ENCODE data around the gene PLCD1. TPM values are rescaled to one million over a fixed set of nuclear protein-coding genes. Genes with fewer than 3 reads are reported as not detected.
"Not testable (repeated sequence)": the region's sequence is repeated elsewhere in the genome, so short reads cannot be mapped to it uniquely, and the experiment has no call there.

Gene PLCD1
- total RNA-seq, 5 donors from 2014 or later (not counting 1 experiment from before 2014, with no cell fraction given): 31.3 to 91.0 (median 75.7) TPM

- 94% methylated on average over 3 of the region's 7 CpGs for WGBS (ENCODE audit: insufficient coverage)
- Mint-ChIP-seq H3K27me3 (peaks cover 6 to 11% of the 10 kb centered on the region in 2 donors), H3K4me1 (peaks cover 31 to 47% (median 32%) of the 10 kb centered on the region in 3 donors), H3K27ac (peak overlapping the region in 1 of 2 donors; percentile 12)
- H3K27ac ChIP-seq (ENCODE audit: low read length); H3K4me3 Mint-ChIP-seq; DNase-seq; CTCF ChIA-PET; H3K9me3 ChIP-seq; H3K4me3 ChIP-seq (ENCODE audit: control insufficient read depth in 1 of 2, extremely low read depth in 1 of 2, low read length in 1 of 2); POLR2A ChIA-PET; H3K9me3 Mint-ChIP-seq; H3K36me3 Mint-ChIP-seq; H3K36me3 ChIP-seq (ENCODE audit: control insufficient read depth in 2 of 2, extremely low read depth in 1 of 2, insufficient read depth in 1 of 2, low read length in 1 of 2); ATAC-seq (replicated peaks in 1 of 4): not testable (repeated sequence)
- H3K4me1 ChIP-seq (ENCODE audit: control insufficient read depth in 1 of 2, extremely low read depth in 1 of 2, insufficient read depth in 2 of 2, low read length in 2 of 2): peaks cover 4 to 49% of the 10 kb centered on the region in 2 experiments
- peaks cover 0 to 22% of the 10 kb centered on the region in 2 experiments for H3K27me3 ChIP-seq (replicated peaks in 1 of 2; ENCODE audit: control insufficient read depth in 2 of 2, extremely low read depth in 1 of 2, insufficient read depth in 2 of 2, low read length in 1 of 2)
These were observed 4.1 kb upstream of the PLCD1 start for GRCh38 chr3:38033586-38033985.

DNA sequence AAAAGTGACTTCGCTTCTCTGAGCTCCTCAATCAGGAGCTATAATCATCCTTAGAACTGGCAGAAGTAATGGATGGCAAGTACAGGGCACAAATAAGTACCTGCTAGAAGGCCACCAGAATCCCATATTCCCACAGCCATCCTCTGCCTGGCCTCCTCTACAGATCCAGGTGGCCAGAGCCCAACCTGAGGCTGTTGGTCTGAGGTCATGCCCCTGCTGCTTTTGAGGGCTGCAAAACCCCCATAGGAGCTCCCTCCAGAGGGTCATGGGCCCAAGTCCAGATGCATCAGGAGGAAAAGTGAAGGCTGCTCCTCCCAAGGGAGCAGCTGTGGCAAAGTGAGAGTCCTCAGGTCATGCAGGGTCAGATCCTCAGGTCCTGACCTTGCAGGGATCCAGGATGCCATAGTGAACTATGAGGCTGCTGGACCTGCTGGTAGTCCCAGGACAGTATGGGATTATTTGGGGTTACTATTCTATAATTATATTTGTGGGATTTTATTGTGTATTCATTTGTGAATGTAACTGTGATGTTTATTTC, 3.0 kb upstream of the PLCD1 start:
- no peak overlapping the region for H3K27ac ChIP-seq (ENCODE audit: low read length)
- H3K4me3 ChIP-seq (ENCODE audit: control insufficient read depth in 1 of 2, extremely low read depth in 1 of 2, low read length in 1 of 2): no peak overlapping the region
- 100% methylated on average over 1 of the region's 1 CpG for WGBS (ENCODE audit: insufficient coverage)
- peaks cover 0 to 39% of the 10 kb centered on the region in 2 experiments for H3K4me1 ChIP-seq (ENCODE audit: control insufficient read depth in 1 of 2, extremely low read depth in 1 of 2, insufficient read depth in 2 of 2, low read length in 2 of 2)
- no peaks in the 10 kb centered on the region for H3K9me3 ChIP-seq
- ATAC-seq (replicated peaks in 1 of 4) (no peak), DNase-seq (no peak)
- POLR2A ChIA-PET: no interaction called here
- H3K36me3 ChIP-seq (ENCODE audit: control insufficient read depth in 2 of 2, extremely low read depth in 1 of 2, insufficient read depth in 1 of 2, low read length in 1 of 2): no peaks in the 10 kb centered on the region
- Mint-ChIP-seq H3K27me3 (peaks cover 6 to 11% of the 10 kb centered on the region in 2 donors), H3K4me1 (peaks cover 29 to 47% (median 31%) of the 10 kb centered on the region in 3 donors), H3K27ac (no peak overlapping the region), H3K4me3 (no peak overlapping the region), H3K9me3 (no peaks in the 10 kb centered on the region), H3K36me3 (no peaks in the 10 kb centered on the region)
- CTCF ChIA-PET: no interaction called here
- H3K27me3 ChIP-seq (replicated peaks in 1 of 2; ENCODE audit: control insufficient read depth in 2 of 2, extremely low read depth in 1 of 2, insufficient read depth in 2 of 2, low read length in 1 of 2): peaks cover 0 to 24% of the 10 kb centered on the region in 2 experiments

- POLR2A ChIA-PET: no interaction called here
- no peaks in the 10 kb centered on the region for H3K9me3 Mint-ChIP-seq
- 61% methylated on average over 2 of the region's 9 CpGs for WGBS (ENCODE audit: insufficient coverage)
- DNase-seq: peak in 13 of 35 experiments; percentile 18 to 58 (median 31)
- no peaks in the 10 kb centered on the region for H3K36me3 Mint-ChIP-seq
- Histone ChIP-seq H3K9me3 (no peaks in the 10 kb centered on the region), H3K4me3 (ENCODE audit: control insufficient read depth in 1 of 2, extremely low read depth in 1 of 2, low read length in 1 of 2) (no peak overlapping the region), H3K4me1 (ENCODE audit: control insufficient read depth in 1 of 2, extremely low read depth in 1 of 2, insufficient read depth in 2 of 2, low read length in 2 of 2) (peaks cover 0 to 33% of the 10 kb centered on the region in 2 experiments), H3K27me3 (replicated peaks in 1 of 2; ENCODE audit: control insufficient read depth in 2 of 2, extremely low read depth in 1 of 2, insufficient read depth in 2 of 2, low read length in 1 of 2) (peaks cover 0 to 24% of the 10 kb centered on the region in 2 experiments), H3K27ac (ENCODE audit: low read length) (no peak overlapping the region), H3K36me3 (ENCODE audit: control insufficient read depth in 2 of 2, extremely low read depth in 1 of 2, insufficient read depth in 1 of 2, low read length in 1 of 2) (no peaks in the 10 kb centered on the region)
- H3K27me3 Mint-ChIP-seq: peaks cover 6 to 11% of the 10 kb centered on the region in 2 donors
- ATAC-seq (replicated peaks in 1 of 4): peak; percentile 70 to 91 (median 84)
- CTCF ChIA-PET: no interaction called here
- H3K4me3 Mint-ChIP-seq: peak overlapping the region; percentile 48 to 82 (median 67)
- H3K27ac Mint-ChIP-seq: peak overlapping the region; percentile 84 to 94
- H3K4me1 Mint-ChIP-seq: peaks cover 29 to 39% (median 29%) of the 10 kb centered on the region in 3 donors
These were observed 1.9 kb upstream of the PLCD1 start for GRCh38 chr3:38031022-38031994.

GRCh38 chr3:38030126-38031021, 932 bp upstream of the PLCD1 start:
- Mint-ChIP-seq H3K4me1 (peaks cover 35 to 44% (median 36%) of the 10 kb centered on the region in 3 donors), H3K9me3 (no peaks in the 10 kb centered on the region), H3K27ac (peak overlapping the region; percentile 84 to 94), H3K27me3 (peaks cover 6 to 11% of the 10 kb centered on the region in 2 donors), H3K36me3 (no peaks in the 10 kb centered on the region), H3K4me3 (peak overlapping the region; percentile 56 to 82 (median 67))
- peak overlapping the region; percentile 47 to 63 for H3K4me3 ChIP-seq (ENCODE audit: control insufficient read depth in 1 of 2, extremely low read depth in 1 of 2, low read length in 1 of 2)
- H3K9me3 ChIP-seq: no peaks in the 10 kb centered on the region
- peak overlapping the region; percentile 47 for H3K27ac ChIP-seq (ENCODE audit: low read length)
- POLR2A ChIA-PET: interaction anchor here in 1 of 2 donors (0.6 to 1.4 kb wide), 2 partner anchors 9 to 469 kb away, joined by 4 to 8 read pairs; partner anchors contain the start of gene DLEC1
- ATAC-seq (replicated peaks in 1 of 4) (no peak), DNase-seq (no peak)
- CTCF ChIA-PET: interaction anchor here (0.6 to 1.6 kb wide), 2 partner anchors 9 to 151 kb away, joined by 3 to 4 read pairs; partner anchors contain the start of gene DLEC1 (in 1 of the 2)
- peaks cover 0 to 42% of the 10 kb centered on the region in 2 experiments for H3K4me1 ChIP-seq (ENCODE audit: control insufficient read depth in 1 of 2, extremely low read depth in 1 of 2, insufficient read depth in 2 of 2, low read length in 2 of 2)
- H3K36me3 ChIP-seq (ENCODE audit: control insufficient read depth in 2 of 2, extremely low read depth in 1 of 2, insufficient read depth in 1 of 2, low read length in 1 of 2): no peaks in the 10 kb centered on the region
- H3K27me3 ChIP-seq (replicated peaks in 1 of 2; ENCODE audit: control insufficient read depth in 2 of 2, extremely low read depth in 1 of 2, insufficient read depth in 2 of 2, low read length in 1 of 2): peaks cover 0 to 24% of the 10 kb centered on the region in 2 experiments
- 76% methylated on average over 5 of the region's 8 CpGs for WGBS (ENCODE audit: insufficient coverage)

DNA sequence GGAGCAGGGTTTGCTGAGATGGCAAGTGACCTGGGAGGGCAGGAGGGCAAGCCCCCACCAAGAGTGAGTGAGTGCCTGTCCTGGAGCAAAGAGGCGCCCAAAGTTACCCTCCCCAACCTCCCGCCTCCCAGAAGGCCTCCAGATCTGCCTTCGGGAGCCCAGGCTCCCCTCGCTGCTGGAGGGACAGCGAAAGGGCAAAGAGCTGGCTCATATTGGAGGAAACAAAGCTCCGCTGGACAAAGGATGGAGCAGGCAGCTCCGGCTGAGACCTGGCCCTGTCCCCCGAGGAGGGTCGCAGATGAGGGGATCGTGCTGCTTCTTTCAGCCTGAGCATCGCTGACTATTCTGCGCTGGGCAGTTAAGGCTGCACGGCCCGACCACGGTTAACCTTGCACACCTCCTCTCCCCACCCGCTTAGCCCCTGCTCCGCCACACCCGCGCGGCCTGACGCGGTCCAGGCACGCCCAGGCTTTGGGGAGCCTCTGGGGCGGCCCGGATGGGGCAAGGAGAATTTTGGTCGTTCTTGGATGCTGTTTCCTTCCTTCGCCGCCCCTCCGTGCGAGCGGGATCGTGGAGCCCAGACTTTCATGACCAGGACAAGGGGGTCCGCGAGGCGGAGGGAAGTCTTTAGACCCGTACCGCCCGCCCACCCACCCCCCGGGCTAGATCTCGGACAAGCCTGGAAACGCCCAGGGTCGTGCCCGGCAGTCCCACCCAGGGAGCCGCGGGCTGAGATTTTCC, 651 bp downstream of the PLCD1 start:
- ChIA-PET POLR2A (interaction anchor here (0.6 to 1.4 kb wide), 3 partner anchors 10 to 1039 kb away, joined by 5 to 12 read pairs (median 8); partner anchors contain the start of gene DLEC1 (in 1 of the 2)), CTCF (interaction anchor here in 1 of 2 donors (1.6 kb wide), 1 partner anchor 10 kb away, joined by 4 read pairs; the partner anchor contains the start of gene DLEC1)
- peak overlapping the region; percentile 35 to 47 for H3K4me3 ChIP-seq (ENCODE audit: control insufficient read depth in 1 of 2, extremely low read depth in 1 of 2, low read length in 1 of 2)
- Mint-ChIP-seq H3K4me1 (peaks cover 39 to 50% (median 40%) of the 10 kb centered on the region in 3 donors), H3K9me3 (no peaks in the 10 kb centered on the region), H3K36me3 (no peaks in the 10 kb centered on the region), H3K27me3 (peaks cover 6 to 11% of the 10 kb centered on the region in 2 donors), H3K27ac (peak overlapping the region in 1 of 2 donors; percentile 86), H3K4me3 (peak overlapping the region; percentile 54 to 82 (median 61))
- DNase-seq (no peak), ATAC-seq (replicated peaks in 1 of 4) (no peak)
- no peak overlapping the region for H3K27ac ChIP-seq (ENCODE audit: low read length)
- 54% methylated on average over 31 of the region's 45 CpGs for WGBS (ENCODE audit: insufficient coverage)
- H3K4me1 ChIP-seq (ENCODE audit: control insufficient read depth in 1 of 2, extremely low read depth in 1 of 2, insufficient read depth in 2 of 2, low read length in 2 of 2): peaks cover 2 to 50% of the 10 kb centered on the region in 2 experiments
- H3K27me3 ChIP-seq (replicated peaks in 1 of 2; ENCODE audit: control insufficient read depth in 2 of 2, extremely low read depth in 1 of 2, insufficient read depth in 2 of 2, low read length in 1 of 2): peaks cover 0 to 24% of the 10 kb centered on the region in 2 experiments
- H3K36me3 ChIP-seq (ENCODE audit: control insufficient read depth in 2 of 2, extremely low read depth in 1 of 2, insufficient read depth in 1 of 2, low read length in 1 of 2): no peaks in the 10 kb centered on the region
- H3K9me3 ChIP-seq: no peaks in the 10 kb centered on the region

Data from T-cell (primary cell).